Measurements from ENCODE around the gene NRBF2. TPM values are rescaled to one million over a fixed set of nuclear protein-coding genes. Genes with fewer than 3 reads are reported as not detected.

Gene NRBF2
- total and polyA plus RNA-seq, 9 of the 15 experiments (the other 6 are each of a cell fraction or from before 2014, with no cell fraction given) = 20.8 to 52.1 (median 30.5) TPM

- TF ChIP-seq, protein P1, sequence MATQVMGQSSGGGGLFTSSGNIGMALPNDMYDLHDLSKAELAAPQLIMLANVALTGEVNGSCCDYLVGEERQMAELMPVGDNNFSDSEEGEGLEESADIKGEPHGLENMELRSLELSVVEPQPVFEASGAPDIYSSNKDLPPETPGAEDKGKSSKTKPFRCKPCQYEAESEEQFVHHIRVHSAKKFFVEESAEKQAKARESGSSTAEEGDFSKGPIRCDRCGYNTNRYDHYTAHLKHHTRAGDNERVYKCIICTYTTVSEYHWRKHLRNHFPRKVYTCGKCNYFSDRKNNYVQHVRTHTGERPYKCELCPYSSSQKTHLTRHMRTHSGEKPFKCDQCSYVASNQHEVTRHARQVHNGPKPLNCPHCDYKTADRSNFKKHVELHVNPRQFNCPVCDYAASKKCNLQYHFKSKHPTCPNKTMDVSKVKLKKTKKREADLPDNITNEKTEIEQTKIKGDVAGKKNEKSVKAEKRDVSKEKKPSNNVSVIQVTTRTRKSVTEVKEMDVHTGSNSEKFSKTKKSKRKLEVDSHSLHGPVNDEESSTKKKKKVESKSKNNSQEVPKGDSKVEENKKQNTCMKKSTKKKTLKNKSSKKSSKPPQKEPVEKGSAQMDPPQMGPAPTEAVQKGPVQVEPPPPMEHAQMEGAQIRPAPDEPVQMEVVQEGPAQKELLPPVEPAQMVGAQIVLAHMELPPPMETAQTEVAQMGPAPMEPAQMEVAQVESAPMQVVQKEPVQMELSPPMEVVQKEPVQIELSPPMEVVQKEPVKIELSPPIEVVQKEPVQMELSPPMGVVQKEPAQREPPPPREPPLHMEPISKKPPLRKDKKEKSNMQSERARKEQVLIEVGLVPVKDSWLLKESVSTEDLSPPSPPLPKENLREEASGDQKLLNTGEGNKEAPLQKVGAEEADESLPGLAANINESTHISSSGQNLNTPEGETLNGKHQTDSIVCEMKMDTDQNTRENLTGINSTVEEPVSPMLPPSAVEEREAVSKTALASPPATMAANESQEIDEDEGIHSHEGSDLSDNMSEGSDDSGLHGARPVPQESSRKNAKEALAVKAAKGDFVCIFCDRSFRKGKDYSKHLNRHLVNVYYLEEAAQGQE (IDR thresholded peaks at IDR 0.05; ENCODE audit: borderline replicate concordance) = no peak
- TF ChIP-seq, protein P1 (CRISPR knock-in tag; IDR thresholded peaks at IDR 0.05; ENCODE audit: low read depth) = no peak
- no peak for TF ChIP-seq KLF13 (tag; IDR thresholded peaks at IDR 0.05; ENCODE audit: borderline replicate concordance, low read depth)
- TF ChIP-seq MAFF (IDR thresholded peaks at IDR 0.05; ENCODE audit: low read length) = no peak
- TF ChIP-seq, protein P2, sequence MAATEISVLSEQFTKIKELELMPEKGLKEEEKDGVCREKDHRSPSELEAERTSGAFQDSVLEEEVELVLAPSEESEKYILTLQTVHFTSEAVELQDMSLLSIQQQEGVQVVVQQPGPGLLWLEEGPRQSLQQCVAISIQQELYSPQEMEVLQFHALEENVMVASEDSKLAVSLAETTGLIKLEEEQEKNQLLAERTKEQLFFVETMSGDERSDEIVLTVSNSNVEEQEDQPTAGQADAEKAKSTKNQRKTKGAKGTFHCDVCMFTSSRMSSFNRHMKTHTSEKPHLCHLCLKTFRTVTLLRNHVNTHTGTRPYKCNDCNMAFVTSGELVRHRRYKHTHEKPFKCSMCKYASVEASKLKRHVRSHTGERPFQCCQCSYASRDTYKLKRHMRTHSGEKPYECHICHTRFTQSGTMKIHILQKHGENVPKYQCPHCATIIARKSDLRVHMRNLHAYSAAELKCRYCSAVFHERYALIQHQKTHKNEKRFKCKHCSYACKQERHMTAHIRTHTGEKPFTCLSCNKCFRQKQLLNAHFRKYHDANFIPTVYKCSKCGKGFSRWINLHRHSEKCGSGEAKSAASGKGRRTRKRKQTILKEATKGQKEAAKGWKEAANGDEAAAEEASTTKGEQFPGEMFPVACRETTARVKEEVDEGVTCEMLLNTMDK (IDR thresholded peaks at IDR 0.05; ENCODE audit: borderline replicate concordance, insufficient read depth, low read depth, low read length, poor library complexity, severe bottlenecking) = no peak
- no peak for TF ChIP-seq HSF4 (CRISPR knock-in tag; IDR thresholded peaks at IDR 0.05; ENCODE audit: borderline replicate concordance)
- 0 out of 2 replicates have a peak, but pooled peaks have one; percentile 27 for TF ChIP-seq DNMT1 (IDR thresholded peaks at IDR 0.05)
- no peak for TF ChIP-seq FOXP1 (CRISPR knock-in tag; IDR thresholded peaks at IDR 0.05)
- TF ChIP-seq, protein P3, sequence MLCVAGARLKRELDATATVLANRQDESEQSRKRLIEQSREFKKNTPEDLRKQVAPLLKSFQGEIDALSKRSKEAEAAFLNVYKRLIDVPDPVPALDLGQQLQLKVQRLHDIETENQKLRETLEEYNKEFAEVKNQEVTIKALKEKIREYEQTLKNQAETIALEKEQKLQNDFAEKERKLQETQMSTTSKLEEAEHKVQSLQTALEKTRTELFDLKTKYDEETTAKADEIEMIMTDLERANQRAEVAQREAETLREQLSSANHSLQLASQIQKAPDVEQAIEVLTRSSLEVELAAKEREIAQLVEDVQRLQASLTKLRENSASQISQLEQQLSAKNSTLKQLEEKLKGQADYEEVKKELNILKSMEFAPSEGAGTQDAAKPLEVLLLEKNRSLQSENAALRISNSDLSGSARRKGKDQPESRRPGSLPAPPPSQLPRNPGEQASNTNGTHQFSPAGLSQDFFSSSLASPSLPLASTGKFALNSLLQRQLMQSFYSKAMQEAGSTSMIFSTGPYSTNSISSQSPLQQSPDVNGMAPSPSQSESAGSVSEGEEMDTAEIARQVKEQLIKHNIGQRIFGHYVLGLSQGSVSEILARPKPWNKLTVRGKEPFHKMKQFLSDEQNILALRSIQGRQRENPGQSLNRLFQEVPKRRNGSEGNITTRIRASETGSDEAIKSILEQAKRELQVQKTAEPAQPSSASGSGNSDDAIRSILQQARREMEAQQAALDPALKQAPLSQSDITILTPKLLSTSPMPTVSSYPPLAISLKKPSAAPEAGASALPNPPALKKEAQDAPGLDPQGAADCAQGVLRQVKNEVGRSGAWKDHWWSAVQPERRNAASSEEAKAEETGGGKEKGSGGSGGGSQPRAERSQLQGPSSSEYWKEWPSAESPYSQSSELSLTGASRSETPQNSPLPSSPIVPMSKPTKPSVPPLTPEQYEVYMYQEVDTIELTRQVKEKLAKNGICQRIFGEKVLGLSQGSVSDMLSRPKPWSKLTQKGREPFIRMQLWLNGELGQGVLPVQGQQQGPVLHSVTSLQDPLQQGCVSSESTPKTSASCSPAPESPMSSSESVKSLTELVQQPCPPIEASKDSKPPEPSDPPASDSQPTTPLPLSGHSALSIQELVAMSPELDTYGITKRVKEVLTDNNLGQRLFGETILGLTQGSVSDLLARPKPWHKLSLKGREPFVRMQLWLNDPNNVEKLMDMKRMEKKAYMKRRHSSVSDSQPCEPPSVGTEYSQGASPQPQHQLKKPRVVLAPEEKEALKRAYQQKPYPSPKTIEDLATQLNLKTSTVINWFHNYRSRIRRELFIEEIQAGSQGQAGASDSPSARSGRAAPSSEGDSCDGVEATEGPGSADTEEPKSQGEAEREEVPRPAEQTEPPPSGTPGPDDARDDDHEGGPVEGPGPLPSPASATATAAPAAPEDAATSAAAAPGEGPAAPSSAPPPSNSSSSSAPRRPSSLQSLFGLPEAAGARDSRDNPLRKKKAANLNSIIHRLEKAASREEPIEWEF (CRISPR knock-in tag; IDR thresholded peaks at IDR 0.05) = no peak
- no peak for TF ChIP-seq GTF2E2 (tag; IDR thresholded peaks at IDR 0.05)
- TF ChIP-seq, protein P4, sequence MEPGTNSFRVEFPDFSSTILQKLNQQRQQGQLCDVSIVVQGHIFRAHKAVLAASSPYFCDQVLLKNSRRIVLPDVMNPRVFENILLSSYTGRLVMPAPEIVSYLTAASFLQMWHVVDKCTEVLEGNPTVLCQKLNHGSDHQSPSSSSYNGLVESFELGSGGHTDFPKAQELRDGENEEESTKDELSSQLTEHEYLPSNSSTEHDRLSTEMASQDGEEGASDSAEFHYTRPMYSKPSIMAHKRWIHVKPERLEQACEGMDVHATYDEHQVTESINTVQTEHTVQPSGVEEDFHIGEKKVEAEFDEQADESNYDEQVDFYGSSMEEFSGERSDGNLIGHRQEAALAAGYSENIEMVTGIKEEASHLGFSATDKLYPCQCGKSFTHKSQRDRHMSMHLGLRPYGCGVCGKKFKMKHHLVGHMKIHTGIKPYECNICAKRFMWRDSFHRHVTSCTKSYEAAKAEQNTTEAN (CRISPR knock-in tag; IDR thresholded peaks at IDR 0.05) = no peak
These were observed 475 bp upstream of the NRBF2 start (continued) for GRCh38 chr10:63132651-63133055.
